BJ (cell line): Measurements from ENCODE around the gene SPOCD1. TPM values are rescaled to one million over a fixed set of nuclear protein-coding genes. Genes with fewer than 3 reads are reported as not detected.

Experiments
- CTCF ChIA-PET: fragments of 350-600 bp; formaldehyde crosslinking; extraction: SDS; loops from one replicate; lab custom pipeline; 2021; ENCODE audit warnings: antibody characterized with exemption, inconsistent platforms; lab: Yijun Ruan, JAX
- POLR2A ChIA-PET: fragments of 300-600 bp; sonication (Branson Sonifier 250); formaldehyde crosslinking; extraction: SDS; loops from one replicate; lab custom pipeline; 2021; ENCODE audit warnings: antibody characterized with exemption; lab: Charles Lee
- DNase-seq: peaks from one replicate; pipeline ENCODE4 v3.0.0-alpha.2; 2011; ENCODE audit warnings: low read depth
- H3K27me3 ChIP-seq: 2 replicates; pipeline ENCODE4 v1.6.0; 2011; ENCODE audit warnings: low read length; ENCODE audit not compliant: control insufficient read depth, insufficient read depth
- H3K36me3 ChIP-seq: 2 replicates; pipeline ENCODE4 v1.5.1; 2011; ENCODE audit warnings: low read length; ENCODE audit not compliant: control insufficient read depth, insufficient read depth
- H3K4me3 ChIP-seq: 2 replicates; pipeline ENCODE4 v1.5.1; 2011; ENCODE audit warnings: low read depth, mild to moderate bottlenecking, control low read depth, low read length
- polyA plus RNA-seq: library from polyadenylated mRNA; depleted of rRNA; stranded (reverse); fragments of >200 nt; gene quantifications from 2 replicates; pipeline ENCODE4 v1.2.3, GENCODE V29; 2011
- TF ChIP-seq, protein P1 (sequence below): IDR thresholded peaks from 2 replicates; pipeline ENCODE4 v1.5.1; 2011; ENCODE audit warnings: low read depth, mild to moderate bottlenecking, control low read depth, inconsistent platforms, low read length, moderate library complexity; ENCODE audit not compliant: insufficient read depth

Gene SPOCD1
- polyA plus RNA-seq, 1 experiment, result 169 TPM

DNA sequence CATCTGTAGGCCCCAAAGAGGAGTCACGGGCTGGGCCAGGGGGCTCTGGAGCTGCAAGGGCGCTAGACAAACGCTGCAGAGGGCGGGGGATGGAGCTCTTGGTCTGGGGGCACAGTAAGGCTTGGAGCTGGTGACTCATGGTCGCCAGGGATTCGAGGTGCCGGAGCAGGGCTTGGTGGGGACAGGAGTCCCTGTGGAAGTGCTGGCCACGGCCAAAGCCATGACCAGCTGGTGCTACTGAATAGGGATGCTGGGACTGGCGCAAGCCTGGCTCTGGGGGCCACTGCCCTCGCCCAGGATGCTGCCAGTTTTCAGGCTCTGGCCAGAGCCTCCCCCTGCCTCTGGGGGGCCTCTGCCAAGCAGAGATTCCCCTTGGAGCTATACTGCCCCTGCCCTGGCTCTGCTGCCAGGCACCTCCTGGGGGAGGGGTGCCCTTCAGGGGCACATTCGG is 25.2 kb downstream of the SPOCD1 start:
- POLR2A ChIA-PET, result interaction anchor here (0.6 kb wide), 1 partner anchor 90 kb away, joined by 6 read pairs; no protein-coding TSS in a partner anchor
- TF ChIP-seq, protein P1, sequence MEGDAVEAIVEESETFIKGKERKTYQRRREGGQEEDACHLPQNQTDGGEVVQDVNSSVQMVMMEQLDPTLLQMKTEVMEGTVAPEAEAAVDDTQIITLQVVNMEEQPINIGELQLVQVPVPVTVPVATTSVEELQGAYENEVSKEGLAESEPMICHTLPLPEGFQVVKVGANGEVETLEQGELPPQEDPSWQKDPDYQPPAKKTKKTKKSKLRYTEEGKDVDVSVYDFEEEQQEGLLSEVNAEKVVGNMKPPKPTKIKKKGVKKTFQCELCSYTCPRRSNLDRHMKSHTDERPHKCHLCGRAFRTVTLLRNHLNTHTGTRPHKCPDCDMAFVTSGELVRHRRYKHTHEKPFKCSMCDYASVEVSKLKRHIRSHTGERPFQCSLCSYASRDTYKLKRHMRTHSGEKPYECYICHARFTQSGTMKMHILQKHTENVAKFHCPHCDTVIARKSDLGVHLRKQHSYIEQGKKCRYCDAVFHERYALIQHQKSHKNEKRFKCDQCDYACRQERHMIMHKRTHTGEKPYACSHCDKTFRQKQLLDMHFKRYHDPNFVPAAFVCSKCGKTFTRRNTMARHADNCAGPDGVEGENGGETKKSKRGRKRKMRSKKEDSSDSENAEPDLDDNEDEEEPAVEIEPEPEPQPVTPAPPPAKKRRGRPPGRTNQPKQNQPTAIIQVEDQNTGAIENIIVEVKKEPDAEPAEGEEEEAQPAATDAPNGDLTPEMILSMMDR, result no peak
- no peak for DNase-seq
- Histone ChIP-seq H3K4me3 (no peak overlapping the region), H3K36me3 (peaks cover 11% of the 10 kb centered on the region), H3K27me3 (no peaks in the 10 kb centered on the region)
- CTCF ChIA-PET, result interaction anchor here (1.0 to 4.6 kb wide), 10 partner anchors 30 to 223 kb away, joined by 3 to 53 read pairs (median 6); no protein-coding TSS in a partner anchor

DNA sequence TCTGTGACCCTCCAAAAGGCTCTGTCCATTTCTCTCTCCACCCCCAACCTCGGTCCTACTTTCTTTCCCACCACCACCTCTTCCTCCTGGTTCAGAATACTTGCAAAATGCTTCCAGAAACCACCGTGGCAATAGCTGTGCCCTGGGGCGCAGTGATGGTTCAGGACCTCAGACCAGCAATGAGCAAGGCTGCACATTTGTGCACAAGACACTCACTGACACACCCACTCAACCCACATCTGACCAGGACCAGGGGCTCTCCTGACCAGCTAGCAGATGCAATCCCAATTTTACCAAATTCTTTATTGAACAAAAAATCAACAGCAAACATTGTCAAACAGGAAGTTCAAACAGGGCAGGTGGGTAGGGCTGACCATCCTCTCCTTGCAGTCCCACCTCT is 25.7 kb downstream of the SPOCD1 start:
- CTCF ChIA-PET, result interaction anchor here (1.0 to 4.6 kb wide), 20 partner anchors 13 to 241 kb away, joined by 3 to 53 read pairs (median 7); partner anchors contain the start of gene TINAGL1
- H3K36me3 ChIP-seq, result peaks cover 11% of the 10 kb centered on the region
- no peak overlapping the region for H3K4me3 ChIP-seq
- no peak for DNase-seq
- POLR2A ChIA-PET, result interaction anchor here (0.6 kb wide), 1 partner anchor 91 kb away, joined by 6 read pairs; no protein-coding TSS in a partner anchor
- TF ChIP-seq, protein P1, result no peak
- no peaks in the 10 kb centered on the region for H3K27me3 ChIP-seq

DNA sequence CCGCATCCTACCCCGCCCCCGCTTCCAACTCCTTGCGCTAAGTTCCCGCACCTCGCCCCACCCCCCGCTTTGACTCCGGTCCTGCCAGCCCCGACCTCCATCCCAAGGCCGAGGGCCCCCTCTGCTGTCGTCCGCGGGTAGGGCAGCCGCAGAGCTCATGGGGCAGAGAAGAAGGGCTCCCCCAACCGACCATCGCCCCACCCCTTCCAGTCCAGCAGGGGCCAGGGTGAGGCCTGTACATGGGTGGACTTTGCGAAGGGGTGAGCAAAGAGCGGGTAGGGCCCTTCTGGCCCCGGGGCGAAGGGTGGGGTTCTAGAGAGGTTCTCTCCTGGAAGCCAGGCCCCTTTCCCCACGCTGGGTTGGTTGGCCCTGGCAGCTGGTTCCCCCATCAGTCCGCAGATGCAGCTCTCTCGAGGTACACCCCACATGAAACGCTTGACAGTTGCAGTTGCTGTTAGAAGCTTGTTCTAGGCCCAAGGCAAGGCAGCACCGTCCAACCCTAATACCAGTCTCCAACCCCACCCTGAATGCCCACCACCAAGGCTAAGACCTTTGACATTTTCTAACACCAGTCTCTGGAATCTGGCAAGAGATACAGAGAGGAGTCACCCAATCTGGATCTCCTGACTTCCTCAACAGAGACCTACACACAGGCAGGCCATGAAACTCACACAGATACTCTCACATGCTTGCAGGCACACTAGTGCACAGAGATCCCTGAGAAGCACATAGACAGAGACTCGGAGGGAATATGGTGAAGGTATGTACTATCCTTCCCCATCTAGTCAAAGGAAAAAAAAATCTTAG is 26.4 kb downstream of the SPOCD1 start:
- H3K36me3 ChIP-seq, result peaks cover 11% of the 10 kb centered on the region
- TF ChIP-seq, protein P1, result peak; percentile 99
- peak; percentile 37 for DNase-seq
- peak overlapping the region; percentile 55 for H3K4me3 ChIP-seq
- H3K27me3 ChIP-seq, result no peaks in the 10 kb centered on the region
- POLR2A ChIA-PET, result interaction anchor here (0.6 to 0.7 kb wide), 4 partner anchors 10 to 188 kb away, joined by 3 to 15 read pairs (median 4); partner anchors contain the start of gene PEF1
- CTCF ChIA-PET, result interaction anchor here (0.7 to 4.6 kb wide), 62 partner anchors 9 to 606 kb away, joined by 3 to 53 read pairs (median 5); partner anchors contain the start of genes COL16A1, PEF1, SPOCD1 and TINAGL1

DNA sequence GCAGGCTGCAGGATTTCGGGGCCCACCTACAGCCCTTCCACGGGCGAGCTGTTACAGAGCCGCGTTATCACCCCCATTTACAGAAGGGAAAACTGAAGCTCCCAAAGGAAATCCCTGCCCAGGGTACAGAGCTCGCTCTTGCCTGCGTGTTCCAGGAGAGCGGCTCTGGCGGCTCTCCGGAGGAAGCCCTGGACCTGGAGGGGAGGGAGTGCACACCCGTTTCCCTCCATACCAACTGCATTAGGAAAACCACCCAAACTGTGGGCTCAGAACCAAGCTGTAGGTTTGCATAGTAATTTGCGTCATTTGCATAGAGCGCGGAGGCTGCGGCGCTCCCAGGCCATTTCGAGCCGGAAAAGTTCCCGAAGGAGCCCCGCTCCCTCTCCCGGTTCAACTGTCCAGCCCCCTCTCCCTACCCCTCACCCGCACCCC is 27.0 kb downstream of the SPOCD1 start:
- Histone ChIP-seq H3K4me3 (peak overlapping the region; percentile 55), H3K27me3 (no peaks in the 10 kb centered on the region), H3K36me3 (peaks cover 11% of the 10 kb centered on the region)
- ChIA-PET CTCF (interaction anchor here (0.7 to 4.6 kb wide), 61 partner anchors 9 to 605 kb away, joined by 3 to 53 read pairs (median 5); partner anchors contain the start of genes COL16A1, PTP4A2, SPOCD1 and TINAGL1), POLR2A (interaction anchor here (0.5 to 0.7 kb wide), 6 partner anchors 34 to 564 kb away, joined by 3 to 6 read pairs (median 4); partner anchors contain the start of gene PEF1)
- DNase-seq, result peak; percentile 28
- TF ChIP-seq, protein P1, result no peak
